Measurements from ENCODE around the gene MEST.

DNA sequence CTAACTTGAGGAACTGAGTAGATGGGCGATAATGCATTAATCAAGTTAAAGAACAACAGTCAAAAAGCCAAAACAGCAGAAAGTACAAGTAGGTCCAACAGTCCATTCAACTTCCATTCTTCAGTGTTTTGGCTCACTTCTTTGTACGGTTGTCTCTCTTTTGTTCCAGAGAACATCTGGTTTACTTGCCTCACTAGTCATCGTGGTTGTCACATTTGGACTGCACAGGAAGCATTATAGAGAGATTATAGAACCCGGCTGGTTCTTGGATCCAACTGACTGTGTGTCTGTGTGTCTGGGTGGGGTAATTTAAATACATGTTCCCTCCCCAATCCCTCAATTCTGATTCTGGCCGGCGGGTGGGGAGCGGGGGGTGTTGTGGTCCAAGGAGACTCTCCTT is 49.3 kb upstream of the MEST start:
- TF ChIP-seq EP300 (IDR thresholded peaks at IDR 0.05; ENCODE audit: borderline replicate concordance in 1 of 2, low read depth in 1 of 2, low read length in 1 of 2), result no peak
- no peak for TF ChIP-seq CTCF (IDR thresholded peaks at IDR 0.05)
- no peak for TF ChIP-seq TCF12 (IDR thresholded peaks at IDR 0.05)
- TF ChIP-seq REST (IDR thresholded peaks at IDR 0.05; ENCODE audit: low read depth, low read length), result no peak
- TF ChIP-seq RCOR1 (IDR thresholded peaks at IDR 0.05; ENCODE audit: low read length), result no peak
- TF ChIP-seq TAF1 (IDR thresholded peaks at IDR 0.05; ENCODE audit: borderline replicate concordance, low read depth, low read length), result no peak
- no peak for TF ChIP-seq RAD21 (IDR thresholded peaks at IDR 0.05; ENCODE audit: low read length)

All from SK-N-SH (cell line).